Measurements from ENCODE around the gene HES6. TPM values are rescaled to one million over a fixed set of nuclear protein-coding genes. Genes with fewer than 3 reads are reported as not detected.

The HES6 gene
- total and polyA plus RNA-seq, 2 experiments from 2014 or later: 38.8 to 76.3 TPM

- TF ChIP-seq CTCF (conservative IDR thresholded peaks at IDR 0.05; ENCODE audit: low read depth in 2 of 2) (no peak), POLR2AphosphoS5 (IDR thresholded peaks at IDR 0.05; ENCODE audit: low read depth) (no peak), EZH2 (IDR thresholded peaks at IDR 0.05; ENCODE audit: low read depth, unreplicated experiment) (no peak), ETS1 (IDR thresholded peaks at IDR 0.05) (no peak), NANOG (IDR thresholded peaks at IDR 0.05; ENCODE audit: borderline replicate concordance) (no peak), ZNF462 (CRISPR knock-in tag; IDR thresholded peaks at IDR 0.05) (no peak), CREB1 (CRISPR knock-in tag; IDR thresholded peaks at IDR 0.05; ENCODE audit: low read depth) (no peak), ZNF114 (CRISPR knock-in tag; IDR thresholded peaks at IDR 0.05) (no peak)
These were observed 13.2 kb upstream of the HES6 start (continued) for GRCh38 chr2:238252766-238253630.

Measured in GM23338 (cell line).